NCI-H510A (cell line): ENCODE measurements around the gene PMVK.

Source experiments
- DNase-seq: peaks from one replicate; lab custom pipeline; 2025; lab: John Stamatoyannopoulos, UW

The PMVK gene

DNA sequence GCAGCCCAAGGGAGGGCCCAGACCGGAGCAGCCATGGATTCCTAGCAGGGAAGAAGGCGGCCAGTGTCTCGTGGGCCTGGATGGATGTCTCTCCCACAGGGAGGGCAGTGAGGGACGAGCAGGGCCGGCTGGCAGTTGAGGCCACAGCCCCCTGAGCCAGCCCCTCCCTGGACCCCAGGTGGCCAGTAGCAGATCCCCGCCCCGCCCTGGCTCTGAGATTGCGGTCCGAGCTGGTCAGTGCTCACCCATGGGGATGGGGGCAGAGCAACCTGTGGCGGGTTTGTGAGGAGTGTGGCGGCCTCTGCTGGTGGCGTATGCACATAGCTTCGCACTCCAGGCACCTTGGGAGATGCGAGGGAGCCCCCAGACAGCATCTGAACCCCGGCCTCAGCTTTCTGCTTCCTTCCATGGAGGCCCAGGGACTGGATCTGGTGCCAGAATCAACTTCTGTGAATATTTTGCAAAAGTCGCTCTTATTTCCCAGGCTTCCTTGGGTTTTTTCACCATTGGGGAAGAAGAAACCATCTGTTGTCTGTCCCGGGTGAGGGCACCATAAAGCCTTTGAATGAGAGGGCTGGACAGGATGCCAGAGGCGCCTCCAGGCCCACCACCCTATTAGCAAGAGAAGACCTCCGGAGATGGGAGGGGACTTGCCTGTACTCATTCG, 58.0 kb downstream of the PMVK start:
- DNase-seq, result peak; percentile 26

DNA sequence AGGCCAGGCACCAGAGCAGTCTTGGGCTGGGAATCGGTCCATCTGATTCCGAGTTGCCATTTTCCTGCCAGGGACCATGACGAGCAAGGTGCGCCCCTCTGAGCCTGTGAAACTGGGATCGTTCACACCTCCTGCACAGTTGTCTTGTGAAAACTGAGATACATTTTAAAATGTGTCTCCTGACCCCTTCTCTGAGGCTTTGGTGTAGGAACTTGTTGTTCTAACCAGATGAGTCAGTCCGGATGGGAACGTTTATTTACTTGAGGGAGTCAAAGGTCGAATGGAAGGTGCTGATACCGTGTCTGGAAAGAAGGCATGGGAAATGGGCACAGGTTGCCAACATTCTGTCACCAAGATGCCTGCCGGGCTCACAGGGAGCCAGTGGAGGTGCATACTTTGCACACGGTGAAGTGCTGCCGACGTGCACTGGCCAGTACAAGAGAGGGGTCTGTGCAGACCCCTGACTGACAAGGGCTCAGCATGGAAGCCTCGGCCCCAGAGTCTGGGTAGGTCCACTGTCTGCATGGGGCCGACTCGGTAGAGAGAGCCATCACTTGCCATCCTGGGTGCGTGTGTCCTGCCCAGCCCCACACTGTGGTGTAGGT, 59.0 kb downstream of the PMVK start:
- no peak for DNase-seq

DNA sequence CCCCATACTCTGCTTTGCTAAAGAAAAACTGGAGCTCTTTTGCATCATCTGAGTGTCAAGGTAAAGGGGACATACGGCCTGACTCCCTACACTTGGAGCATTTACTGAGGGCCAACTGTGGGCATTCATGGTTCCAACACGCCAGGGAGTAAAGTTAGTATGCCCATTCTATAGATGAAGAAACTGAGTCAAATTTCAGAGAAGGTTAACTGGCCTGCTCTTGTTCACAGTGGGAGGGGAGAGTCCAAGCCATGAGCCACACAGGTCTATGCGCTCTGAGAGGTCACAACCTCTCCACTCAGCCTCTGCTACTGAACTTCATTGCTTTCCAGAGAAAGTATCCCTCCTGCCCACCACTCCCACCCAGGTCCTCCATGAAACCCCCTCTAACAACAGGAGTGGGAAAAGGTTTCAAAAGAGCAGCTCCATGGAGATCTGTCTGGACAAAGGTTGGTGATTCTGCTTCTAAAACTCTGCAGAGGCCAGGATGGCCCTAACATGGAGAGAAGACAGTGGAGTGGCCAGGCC, 59.6 kb downstream of the PMVK start:
- no peak for DNase-seq
